ENCODE measurements around the gene MCC. TPM values are rescaled to one million over a fixed set of nuclear protein-coding genes. Genes with fewer than 3 reads are reported as not detected.

The MCC gene
- total RNA-seq, 6 donors from 2014 or later, result 12.1 to 67.1 (median 21.3) TPM

DNA sequence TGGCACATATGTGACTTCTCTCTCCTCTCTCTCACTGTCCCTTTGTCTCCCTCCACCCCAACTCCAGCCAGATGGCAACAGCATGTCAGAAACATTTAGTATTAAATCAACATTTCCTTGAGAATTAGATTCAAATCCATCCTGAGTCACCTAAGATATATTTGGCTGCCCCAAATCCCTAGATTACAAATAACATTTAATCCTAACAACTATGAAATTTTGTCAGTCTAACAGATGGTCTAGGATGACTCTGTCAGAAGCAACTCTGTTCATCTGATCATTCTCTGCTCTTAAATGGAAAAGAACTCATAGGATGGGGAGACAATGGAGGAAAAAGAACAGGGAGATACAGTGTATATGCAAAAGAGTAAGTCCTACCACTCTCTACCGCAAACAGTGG is 254.6 kb downstream of the MCC start:
- no peak for DNase-seq
- peaks cover 0 to 11% (median 8%) of the 10 kb centered on the region in 4 donors for H3K4me1 ChIP-seq
- no peaks in the 10 kb centered on the region for H3K9me3 ChIP-seq
- no peak overlapping the region for H3K4me3 ChIP-seq
- no peak for ATAC-seq (ENCODE audit: low FRiP score in 2 of 2)
- H3K36me3 ChIP-seq, result no peaks in the 10 kb centered on the region
- WGBS, 2 donors, result 65 to 85% methylated on average over 1 of the region's 1 CpG
- peak overlapping the region in 3 of 4 donors; percentile 10 to 49 (median 45) for H3K27ac ChIP-seq
- TF ChIP-seq EP300 (IDR thresholded peaks at IDR 0.05), result no peak
- no peak for TF ChIP-seq POLR2AphosphoS5 (IDR thresholded peaks at IDR 0.05)
- no peak for TF ChIP-seq POLR2A (IDR thresholded peaks at IDR 0.05)
- TF ChIP-seq, protein P1, sequence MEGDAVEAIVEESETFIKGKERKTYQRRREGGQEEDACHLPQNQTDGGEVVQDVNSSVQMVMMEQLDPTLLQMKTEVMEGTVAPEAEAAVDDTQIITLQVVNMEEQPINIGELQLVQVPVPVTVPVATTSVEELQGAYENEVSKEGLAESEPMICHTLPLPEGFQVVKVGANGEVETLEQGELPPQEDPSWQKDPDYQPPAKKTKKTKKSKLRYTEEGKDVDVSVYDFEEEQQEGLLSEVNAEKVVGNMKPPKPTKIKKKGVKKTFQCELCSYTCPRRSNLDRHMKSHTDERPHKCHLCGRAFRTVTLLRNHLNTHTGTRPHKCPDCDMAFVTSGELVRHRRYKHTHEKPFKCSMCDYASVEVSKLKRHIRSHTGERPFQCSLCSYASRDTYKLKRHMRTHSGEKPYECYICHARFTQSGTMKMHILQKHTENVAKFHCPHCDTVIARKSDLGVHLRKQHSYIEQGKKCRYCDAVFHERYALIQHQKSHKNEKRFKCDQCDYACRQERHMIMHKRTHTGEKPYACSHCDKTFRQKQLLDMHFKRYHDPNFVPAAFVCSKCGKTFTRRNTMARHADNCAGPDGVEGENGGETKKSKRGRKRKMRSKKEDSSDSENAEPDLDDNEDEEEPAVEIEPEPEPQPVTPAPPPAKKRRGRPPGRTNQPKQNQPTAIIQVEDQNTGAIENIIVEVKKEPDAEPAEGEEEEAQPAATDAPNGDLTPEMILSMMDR (IDR thresholded peaks at IDR 0.05), result no peak
- no peaks in the 10 kb centered on the region for H3K27me3 ChIP-seq

GRCh38 chr5:113232667-113233066 is 255.6 kb downstream of the MCC start:
- peak overlapping the region in 2 of 4 donors; percentile 18 to 49 for H3K27ac ChIP-seq
- WGBS, 2 donors, result 61% methylated on average over 2 of the region's 2 CpGs
- no peak for ATAC-seq (ENCODE audit: low FRiP score in 2 of 2)

DNA sequence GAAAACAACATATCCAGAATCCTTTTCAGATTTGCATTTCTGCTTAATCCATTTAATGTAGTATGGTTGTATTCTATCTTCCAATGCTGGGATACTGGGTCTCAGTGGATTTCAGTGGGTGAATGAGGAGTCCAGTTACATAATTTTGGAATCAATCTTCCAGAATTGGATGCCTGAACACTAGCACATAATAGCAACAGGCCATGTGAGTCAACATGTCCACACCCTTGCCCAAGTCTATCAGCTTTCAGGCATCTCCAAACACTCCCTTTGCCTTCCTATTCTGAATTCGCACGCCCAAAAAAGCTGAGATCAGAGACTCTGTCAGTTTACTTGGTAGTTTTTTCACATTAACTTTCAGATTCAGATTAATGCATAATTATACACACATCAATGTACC is 256.0 kb downstream of the MCC start:
- no peak overlapping the region for H3K4me3 ChIP-seq
- peak overlapping the region in 2 of 4 donors; percentile 18 to 49 for H3K27ac ChIP-seq
- TF ChIP-seq EP300 (IDR thresholded peaks at IDR 0.05), result no peak
- TF ChIP-seq POLR2AphosphoS5 (IDR thresholded peaks at IDR 0.05), result no peak
- TF ChIP-seq, protein P1 (IDR thresholded peaks at IDR 0.05), result no peak
- TF ChIP-seq POLR2A (IDR thresholded peaks at IDR 0.05), result no peak
- peaks cover 0 to 11% (median 8%) of the 10 kb centered on the region in 4 donors for H3K4me1 ChIP-seq
- 31 to 56% methylated on average over 2 of the region's 2 CpGs for WGBS, 2 donors
- no peaks in the 10 kb centered on the region for H3K27me3 ChIP-seq
- ATAC-seq (ENCODE audit: low FRiP score in 2 of 2), result peak; percentile 46 to 88
- H3K9me3 ChIP-seq, result no peaks in the 10 kb centered on the region
- no peak for DNase-seq
- no peaks in the 10 kb centered on the region for H3K36me3 ChIP-seq

More at GRCh38 chr5:113232667-113233066, 255.6 kb downstream of the MCC start:
- DNase-seq, result no peak
- H3K9me3 ChIP-seq, result no peaks in the 10 kb centered on the region
- H3K27me3 ChIP-seq, result no peaks in the 10 kb centered on the region
- H3K4me3 ChIP-seq, result no peak overlapping the region
- H3K36me3 ChIP-seq, result no peaks in the 10 kb centered on the region
- TF ChIP-seq POLR2A (IDR thresholded peaks at IDR 0.05) (no peak), POLR2AphosphoS5 (IDR thresholded peaks at IDR 0.05) (no peak), EP300 (IDR thresholded peaks at IDR 0.05) (no peak)
- TF ChIP-seq, protein P1 (IDR thresholded peaks at IDR 0.05), result no peak
- peaks cover 0 to 11% (median 8%) of the 10 kb centered on the region in 4 donors for H3K4me1 ChIP-seq

DNA sequence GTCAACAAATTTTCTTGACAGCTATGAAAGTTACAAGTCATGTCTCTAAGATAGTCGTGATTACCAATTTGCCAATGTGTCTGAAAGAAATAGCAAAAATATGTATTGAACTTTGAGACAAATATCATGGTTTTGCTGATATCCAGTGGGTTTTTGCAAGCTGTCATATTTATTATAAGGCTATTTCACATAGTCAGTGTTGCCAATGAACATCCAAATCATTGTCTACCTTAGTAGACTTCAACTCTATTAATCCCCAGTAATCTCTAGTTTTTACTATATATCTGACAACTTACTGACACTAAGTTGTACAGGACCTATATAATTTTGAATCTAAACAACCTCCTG is 256.6 kb downstream of the MCC start:
- Histone ChIP-seq H3K4me3 (no peak overlapping the region), H3K4me1 (peaks cover 0 to 11% (median 8%) of the 10 kb centered on the region in 4 donors), H3K27ac (peak overlapping the region in 1 of 4 donors; percentile 49), H3K36me3 (no peaks in the 10 kb centered on the region), H3K9me3 (no peaks in the 10 kb centered on the region), H3K27me3 (no peaks in the 10 kb centered on the region)
- WGBS, 2 donors, result 58 to 63% methylated on average over 1 of the region's 1 CpG
- DNase-seq, result no peak
- no peak for ATAC-seq (ENCODE audit: low FRiP score in 2 of 2)
- TF ChIP-seq POLR2A (IDR thresholded peaks at IDR 0.05), result no peak
- TF ChIP-seq POLR2AphosphoS5 (IDR thresholded peaks at IDR 0.05), result no peak
- no peak for TF ChIP-seq EP300 (IDR thresholded peaks at IDR 0.05)
- TF ChIP-seq, protein P1 (IDR thresholded peaks at IDR 0.05), result no peak

All from upper lobe of left lung (tissue), 6 donors.